OCI-LY7 (cell line): ENCODE measurements around the gene ZNF705A. TPM values are rescaled to one million over a fixed set of nuclear protein-coding genes. Genes with fewer than 3 reads are reported as not detected.

Source experiments
- BruUV-seq: library from RNA; stranded (reverse); fragments of 400-500 nt; replicated peaks from 2 replicates; lab custom pipeline; 2021; lab: Mats Ljungman, UMichigan
- CTCF ChIA-PET: fragments of 300-600 bp; sonication (Branson Sonifier 250); formaldehyde crosslinking; loops from one replicate; lab custom pipeline; 2022; ENCODE audit warnings: antibody characterized with exemption; ENCODE audit not compliant: unreplicated experiment; lab: Charles Lee
- POLR2A ChIA-PET: fragments of 300-600 bp; sonication (Branson Sonifier 250); formaldehyde crosslinking; loops from one replicate; lab custom pipeline; 2022; ENCODE audit warnings: antibody characterized with exemption; lab: Charles Lee
- DNase-seq: peaks from one replicate; pipeline ENCODE4 v3.0.0-alpha.2; 2015; ENCODE audit warnings: low spot score
- H2AFZ ChIP-seq: fragments of 200-600 bp; sonication (generic), shearing (Covaris generic); 2 replicates; pipeline ENCODE4 v1.6.1; 2014; ENCODE audit warnings: mild to moderate bottlenecking, antibody characterized with exemption, low read length, moderate library complexity
- H3K27ac ChIP-seq: fragments of 200-600 bp; sonication (generic); 2 replicates; pipeline ENCODE4 v1.5.1; 2014; ENCODE audit warnings: mixed run types, low read depth, mild to moderate bottlenecking, moderate library complexity, low read length, inconsistent platforms; ENCODE audit not compliant: poor library complexity, severe bottlenecking
- H3K36me3 ChIP-seq: fragments of 200-600 bp; sonication (generic); 2 replicates; pipeline ENCODE4 v1.6.1; 2014; ENCODE audit warnings: mild to moderate bottlenecking, antibody characterized with exemption, low read length, moderate library complexity, mixed read lengths; ENCODE audit not compliant: insufficient read depth
- H3K4me1 ChIP-seq: fragments of 200-600 bp; sonication (generic); 2 replicates; pipeline ENCODE4 v1.5.1; 2014; ENCODE audit warnings: mild to moderate bottlenecking, low read length; ENCODE audit not compliant: insufficient read depth, poor library complexity, severe bottlenecking
- H3K4me2 ChIP-seq: fragments of 200-600 bp; sonication (generic); 2 replicates; pipeline ENCODE4 v1.6.1; 2014; ENCODE audit warnings: mild to moderate bottlenecking, low read length
- H3K4me3 ChIP-seq: fragments of 200-600 bp; sonication (generic); 2 replicates; pipeline ENCODE4 v1.5.1; 2014; ENCODE audit warnings: mild to moderate bottlenecking, low read depth, low read length; ENCODE audit not compliant: poor library complexity, severe bottlenecking
- H3K79me2 ChIP-seq: fragments of 200-600 bp; sonication (generic); 2 replicates; pipeline ENCODE4 v1.6.1; 2016; ENCODE audit warnings: low read depth, mild to moderate bottlenecking, low read length, moderate library complexity, mixed read lengths; ENCODE audit not compliant: insufficient read depth
- H3K9me2 ChIP-seq: fragments of 200-600 bp; sonication (generic); 2 replicates; pipeline ENCODE4 v1.6.1; 2016; ENCODE audit warnings: mild to moderate bottlenecking, low read length, mixed read lengths; ENCODE audit not compliant: insufficient read depth
- H3K9me3 ChIP-seq: fragments of 200-600 bp; sonication (generic); 2 replicates; pipeline ENCODE4 v1.6.1; 2014; ENCODE audit warnings: mild to moderate bottlenecking, mixed run types, low read length, mixed read lengths
- H4K20me1 ChIP-seq: fragments of 200-600 bp; sonication (generic); 2 replicates; pipeline ENCODE4 v1.6.1; 2014; ENCODE audit warnings: mild to moderate bottlenecking, antibody characterized with exemption, low read length, moderate library complexity, mixed read lengths; ENCODE audit not compliant: insufficient read depth
- CTCF ChIP-seq: fragments of 200-600 bp; sonication (generic); conservative IDR thresholded peaks from 2 replicates; pipeline ENCODE4 v1.5.1; 2014; ENCODE audit warnings: mild to moderate bottlenecking, antibody characterized with exemption, low read length, moderate library complexity, mixed read lengths
- EZH2phosphoT487 ChIP-seq: fragments of 200-600 bp; sonication (generic); IDR thresholded peaks from 2 replicates; pipeline ENCODE4 v1.6.1; 2018; ENCODE audit warnings: low read depth, borderline replicate concordance, mild to moderate bottlenecking, mixed run types, antibody characterized with exemption, low read length, moderate library complexity, mixed read lengths
- intact Hi-C: fragments of 100-400 bp; cut with micrococcal nuclease; formaldehyde crosslinking; loops from one replicate; pipeline ENCODE4 v1.10.0; 2022; ENCODE audit not compliant: unreplicated experiment
- total RNA-seq, 2 experiments: library from RNA; depleted of rRNA in 1 of 2; stranded (reverse); fragments of >200 nt in 1 of 2; shearing (Covaris generic) in 1 of 2; gene quantifications; 2 replicates each; pipeline ENCODE4 v1.2.3, GENCODE V29; 2014 to 2022

ZNF705A gene
- total RNA-seq, 2 experiments from 2014 or later = not detected

GRCh38 chr12:8143261-8143660 lies 13.6 kb upstream of the ZNF705A start:
- no peaks in the 10 kb centered on the region for H3K9me2 ChIP-seq
- no peak overlapping the region for H3K4me3 ChIP-seq
- no peaks in the 10 kb centered on the region for H3K4me1 ChIP-seq
- CTCF ChIA-PET = no interaction called here
- H3K79me2 ChIP-seq = no peaks in the 10 kb centered on the region
- H3K36me3 ChIP-seq = no peaks in the 10 kb centered on the region
- no peaks in the 10 kb centered on the region for H4K20me1 ChIP-seq
- H2AFZ ChIP-seq = no peak overlapping the region
- no peaks in the 10 kb centered on the region for H3K9me3 ChIP-seq
- intact Hi-C loops = no loop called here
- no peak overlapping the region for H3K27ac ChIP-seq
- H3K4me2 ChIP-seq = no peak overlapping the region
- BruUV-seq = no TSS peak
- no peak for DNase-seq
- POLR2A ChIA-PET = no interaction called here
- TF ChIP-seq CTCF (no peak), EZH2phosphoT487 (no peak)

GRCh38 chr12:8145754-8146441 lies 10.9 kb upstream of the ZNF705A start:
- no peak overlapping the region for H3K4me3 ChIP-seq
- no peak overlapping the region for H3K4me2 ChIP-seq
- no peaks in the 10 kb centered on the region for H3K79me2 ChIP-seq
- POLR2A ChIA-PET = interaction anchor here (0.6 kb wide), 1 partner anchor 373 kb away, joined by 4 read pairs; no protein-coding TSS in a partner anchor
- no peak for TF ChIP-seq CTCF
- TF ChIP-seq EZH2phosphoT487 = no peak
- H3K36me3 ChIP-seq = no peaks in the 10 kb centered on the region
- H2AFZ ChIP-seq = no peak overlapping the region
- no peak for DNase-seq
- no peaks in the 10 kb centered on the region for H4K20me1 ChIP-seq
- intact Hi-C loops = no loop called here
- H3K27ac ChIP-seq = no peak overlapping the region
- H3K9me3 ChIP-seq = no peaks in the 10 kb centered on the region
- no TSS peak for BruUV-seq
- CTCF ChIA-PET = no interaction called here
- H3K4me1 ChIP-seq = no peaks in the 10 kb centered on the region
- H3K9me2 ChIP-seq = no peaks in the 10 kb centered on the region

- POLR2A ChIA-PET = interaction anchor here (0.6 to 1.1 kb wide), 2 partner anchors 17 to 373 kb away, joined by 3 to 4 read pairs; no protein-coding TSS in a partner anchor
- H3K4me2 ChIP-seq = no peak overlapping the region
- no peak overlapping the region for H3K27ac ChIP-seq
- no peak overlapping the region for H2AFZ ChIP-seq
- H3K9me3 ChIP-seq = no peaks in the 10 kb centered on the region
- intact Hi-C loops = no loop called here
- H3K9me2 ChIP-seq = no peaks in the 10 kb centered on the region
- H3K36me3 ChIP-seq = no peaks in the 10 kb centered on the region
- DNase-seq = no peak
- H4K20me1 ChIP-seq = no peaks in the 10 kb centered on the region
- H3K4me3 ChIP-seq = no peak overlapping the region
- no TSS peak for BruUV-seq
- TF ChIP-seq CTCF (no peak), EZH2phosphoT487 (no peak)
- H3K79me2 ChIP-seq = no peaks in the 10 kb centered on the region
- CTCF ChIA-PET = no interaction called here
- no peaks in the 10 kb centered on the region for H3K4me1 ChIP-seq
These were observed 10.4 kb upstream of the ZNF705A start for GRCh38 chr12:8146442-8146771.
